GM12878 (cell line): ENCODE results near the gene PHACTR1. TPM values are rescaled to one million over a fixed set of nuclear protein-coding genes. Genes with fewer than 3 reads are reported as not detected.

Experiments
- ATAC-seq: fragments of 200-7000 bp; cut with Tn5 transposase; 3 replicates; pipeline ENCODE4 v1.9.1; 2020; ENCODE audit warnings: mild to moderate bottlenecking, moderate library complexity
- BruUV-seq: library from RNA; stranded (reverse); fragments of 400-500 nt; replicated peaks from 2 replicates; lab custom pipeline; 2021; lab: Mats Ljungman, UMichigan
- CTCF ChIA-PET: fragments of 300-600 bp; sonication (Branson Sonifier 250); formaldehyde crosslinking; extraction: SDS; loops from one replicate; lab custom pipeline; 2021; ENCODE audit warnings: inconsistent platforms; lab: Yijun Ruan, JAX
- POLR2A ChIA-PET: fragments of 350-600 bp; formaldehyde crosslinking; extraction: SDS; loops from one replicate; lab custom pipeline; 2021; ENCODE audit warnings: inconsistent platforms; lab: Charles Lee
- RAD21 ChIA-PET: fragments of 300-600 bp; sonication (Branson Sonifier 250); formaldehyde crosslinking; loops from one replicate; lab custom pipeline; 2023; ENCODE audit warnings: antibody characterized with exemption; ENCODE audit not compliant: unreplicated experiment; lab: Charles Lee
- SMC1A ChIA-PET: fragments of 300-600 bp; sonication (Branson Sonifier 250); formaldehyde crosslinking; loops from one replicate; lab custom pipeline; 2023; ENCODE audit not compliant: unreplicated experiment, uncharacterized antibody; lab: Charles Lee
- DNase-seq: peaks from one replicate; pipeline ENCODE4 v3.0.0-alpha.2; 2011; ENCODE audit warnings: low read depth, low spot score
- FAIRE-seq: peaks from 3 replicates; lab custom pipeline; 2011; peaks lifted over from hg19 to GRCh38; lab: Jason Lieb, UNC
- H2AFZ ChIP-seq: 2 replicates; pipeline ENCODE4 v1.6.0; 2011; ENCODE audit warnings: low read depth, low read length, control low read depth; ENCODE audit not compliant: control insufficient read depth
- H3K27ac ChIP-seq: 2 replicates; pipeline ENCODE4 v1.5.1; 2011; ENCODE audit warnings: control low read depth; ENCODE audit not compliant: control insufficient read depth, insufficient read depth
- H3K27me3 ChIP-seq, 2 experiments: replicated peaks in 1 of 2; 2 replicates each; pipeline versions ENCODE4 v1.6.0 to v1.6.1; 2011; ENCODE audit warnings: low read length in 1 of 2; ENCODE audit not compliant: control insufficient read depth in 2 of 2, insufficient read depth in 2 of 2
- H3K36me3 ChIP-seq, 2 experiments: 2 replicates each; pipeline ENCODE4 v1.5.1; 2011; ENCODE audit warnings: low read length in 1 of 2; ENCODE audit not compliant: control insufficient read depth in 2 of 2, insufficient read depth in 2 of 2
- H3K4me1 ChIP-seq: 2 replicates; pipeline ENCODE4 v1.6.1; 2011; ENCODE audit warnings: mild to moderate bottlenecking, low read length, moderate library complexity, mixed read lengths; ENCODE audit not compliant: control insufficient read depth, insufficient read depth
- H3K4me2 ChIP-seq: 2 replicates; pipeline ENCODE4 v1.6.0; 2011; ENCODE audit warnings: control low read depth; ENCODE audit not compliant: control insufficient read depth, insufficient read depth
- H3K4me3 ChIP-seq: fragments of 200-600 bp; sonication (generic); 2 replicates; pipeline ENCODE4 v1.5.1; 2016
- H3K79me2 ChIP-seq: 2 replicates; pipeline ENCODE4 v1.6.0; 2011; ENCODE audit warnings: low read length; ENCODE audit not compliant: control insufficient read depth, insufficient read depth
- H3K9ac ChIP-seq: 2 replicates; pipeline ENCODE4 v1.8.0; 2011; ENCODE audit warnings: low read length, control low read depth, mixed read lengths; ENCODE audit not compliant: control insufficient read depth, insufficient read depth
- H3K9me3 ChIP-seq: replicated peaks from 3 replicates; pipeline ENCODE4 v1.5.1; 2011; ENCODE audit warnings: mild to moderate bottlenecking, low read length; ENCODE audit not compliant: control insufficient read depth, insufficient read depth
- H4K20me1 ChIP-seq: 2 replicates; pipeline ENCODE4 v1.6.0; 2011; ENCODE audit not compliant: control insufficient read depth, insufficient read depth
- JUND ChIP-seq: IDR thresholded peaks from 2 replicates; pipeline ENCODE4 v1.6.1; 2012; ENCODE audit warnings: low read depth, mild to moderate bottlenecking, low read length, improper control_type of control experiment, moderate library complexity
- USF1 ChIP-seq: IDR thresholded peaks from 2 replicates; pipeline ENCODE4 v1.6.1; 2011; ENCODE audit warnings: borderline replicate concordance, low read depth, mild to moderate bottlenecking, moderate library complexity, mixed read lengths, low read length; ENCODE audit not compliant: insufficient read depth; ENCODE audit errors: extremely low read length
- ZBTB33 ChIP-seq: fragments of 450-650 bp; IDR thresholded peaks from 2 replicates; pipeline ENCODE4 v1.6.1; 2017; ENCODE audit warnings: mild to moderate bottlenecking
- ZNF384 ChIP-seq: IDR thresholded peaks from 2 replicates; pipeline ENCODE4 v1.6.1; 2012; ENCODE audit warnings: low read depth, mild to moderate bottlenecking, low read length, improper control_type of control experiment, borderline replicate concordance
- WGBS: methylation state at CpG from one replicate; pipeline ENCODE4 v1.1.6; 2016; ENCODE audit warnings: low lambda C conversion rate; ENCODE audit not compliant: insufficient replicate concordance, insufficient coverage; ENCODE audit errors: missing lambda C conversion rate; 5-methylcytosine and 5-hydroxymethylcytosine counted together
- in situ Hi-C: fragments of 300-500 bp; cut with MboI; formaldehyde crosslinking; loops from 9 replicates; pipeline ENCODE4 v1.14.3; 2018; ENCODE audit warnings: mixed read lengths
- intact Hi-C: fragments of 100-400 bp; cut with micrococcal nuclease; formaldehyde crosslinking; loops from one replicate; pipeline ENCODE4 v1.14.2; 2022; ENCODE audit not compliant: unreplicated experiment
- polyA plus RNA-seq, 11 experiments: library from polyadenylated mRNA; depleted of rRNA in 4 of 11; unstranded in 6 of 11; stranded (reverse) in 5 of 11; fragments of >200 nt; fragmentation: Nextera tagmentation in 4 of 11; fragmentation: Illumina TruSeq in 1 of 11; extraction: Ambion mirVana in 4 of 11; extraction: Trizol in 1 of 11; gene quantifications; 1 replicate in 1 of 11; 2 replicates in 10 of 11; pipeline versions ENCODE4 v1.2.1 to v1.2.3, GENCODE V29; 2011 to 2016; ENCODE audit warnings: inconsistent platforms in 2 of 11, missing spikeins in 2 of 11, low read depth in 1 of 11
- total RNA-seq, 4 experiments: library from RNA; depleted of rRNA in 3 of 4; stranded (reverse); fragments of >200 nt in 3 of 4; fragmentation: Illumina TruSeq in 1 of 4; extraction: Trizol in 1 of 4; gene quantifications; 2 replicates each; pipeline versions ENCODE4 v1.2.1 to v1.2.3, GENCODE V29; 2013 to 2021

Gene PHACTR1
- total and polyA plus RNA-seq, 10 of the 15 experiments (the other 5 are each of a cell fraction or from before 2014, with no cell fraction given), result 34.2 to 94.6 (median 62.3) TPM

- no peak overlapping the region for H3K9ac ChIP-seq
- TF ChIP-seq ZBTB33 (no peak), JUND (no peak), ZNF384 (no peak), USF1 (no peak)
- ChIA-PET POLR2A (no interaction called here), RAD21 (no interaction called here), CTCF (no interaction called here), SMC1A (no interaction called here)
- in situ Hi-C loops, result no loop called here
- no peaks in the 10 kb centered on the region for H3K9me3 ChIP-seq
- DNase-seq (no peak), ATAC-seq (no peak), FAIRE-seq (no peak)
- H3K4me3 ChIP-seq, result no peak overlapping the region
- H3K4me2 ChIP-seq, result no peak overlapping the region
- no TSS peak for BruUV-seq
- WGBS, result 36% methylated on average over 5 of the region's 5 CpGs
- H3K27ac ChIP-seq, result no peak overlapping the region
- H3K79me2 ChIP-seq, result no peaks in the 10 kb centered on the region
- no peaks in the 10 kb centered on the region for H4K20me1 ChIP-seq
- H2AFZ ChIP-seq, result no peak overlapping the region
- H3K27me3 ChIP-seq, result no peaks in the 10 kb centered on the region; a peak in 2 of 4 replicates
- intact Hi-C loops, result no loop called here
- no peaks in the 10 kb centered on the region for H3K36me3 ChIP-seq
- H3K4me1 ChIP-seq, result no peaks in the 10 kb centered on the region
Observed at GRCh38 chr6:13119549-13119948, 403.0 kb downstream of the PHACTR1 start.
